Left ventricle myocardium superior (tissue), 1 donor: ENCODE results near the gene FANCI. TPM values are rescaled to one million over a fixed set of nuclear protein-coding genes. Genes with fewer than 3 reads are reported as not detected.
A peak's percentile ranks its signal among the peaks of the same experiment; 100 is the strongest.

ENCODE experiments used
- ATAC-seq: fragments of 200-7000 bp; cut with Tn5 transposase; one replicate; pipeline ENCODE4 v1.9.1; 2020; ENCODE audit warnings: mild to moderate bottlenecking, moderate library complexity
- DNase-seq: peaks from one replicate; pipeline ENCODE4 v3.0.0-alpha.2; 2020
- intact Hi-C: fragments of 100-400 bp; cut with micrococcal nuclease; formaldehyde crosslinking; loops from one replicate; pipeline ENCODE4 v1.11.0; 2022
- total RNA-seq: library from RNA; stranded (reverse); fragmentation: NEBNext Ultra II Directional; extraction: Animal tissue kit (Norgen Biotek cat#: 25700); gene quantifications from one replicate; pipeline ENCODE4 v1.2.1, GENCODE V29; 2021
- donor health status: DM: no; HTN: yes; CAD: no; lungs with severe emphysema.

FANCI gene
- total RNA-seq, 1 donor from 2014 or later: 1.9 TPM

DNA sequence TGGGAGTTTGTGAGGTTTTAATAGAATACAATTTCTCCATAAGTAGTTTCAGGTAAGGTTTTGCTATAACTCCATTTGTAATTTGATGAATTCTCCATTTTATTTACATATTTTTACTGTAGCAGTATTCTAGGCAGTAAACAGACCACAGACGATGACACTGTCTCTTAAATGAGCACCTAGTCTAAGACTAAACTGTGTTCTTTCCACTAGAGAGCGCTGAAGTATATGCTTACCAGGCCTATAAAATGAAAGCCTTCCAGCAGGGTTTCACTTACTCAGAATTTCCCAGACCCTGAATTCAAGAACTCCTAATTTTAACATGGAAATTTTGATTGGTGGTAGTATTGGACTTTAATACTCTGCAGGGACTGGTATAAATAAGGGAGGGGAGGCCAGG is 49.2 kb downstream of the FANCI start:
- ATAC-seq: no peak
- intact Hi-C loops: no loop called here
- no peak for DNase-seq

DNA sequence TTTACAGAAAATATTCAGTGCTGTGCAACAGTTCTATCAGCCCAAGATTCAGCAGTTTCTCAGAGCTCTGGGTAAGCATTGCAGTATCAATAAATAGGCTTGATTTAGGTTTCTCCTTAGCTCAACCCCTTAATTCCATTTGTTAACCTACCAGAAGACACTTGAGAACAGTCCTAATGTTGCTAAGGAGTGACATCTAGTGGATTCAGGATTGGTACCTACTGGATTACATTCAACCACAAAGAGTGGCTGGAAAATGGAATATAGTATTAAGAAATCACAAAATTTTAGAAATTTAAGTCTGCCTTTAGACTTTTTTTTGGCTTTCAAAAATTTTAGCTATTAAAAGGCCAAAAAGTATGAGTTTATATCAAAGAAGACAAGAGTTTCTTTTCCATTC is 56.1 kb downstream of the FANCI start:
- no peak for DNase-seq
- intact Hi-C loops: loop anchor here (10.0 kb wide), 1 partner anchor 95 kb away; no protein-coding TSS in a partner anchor

DNA sequence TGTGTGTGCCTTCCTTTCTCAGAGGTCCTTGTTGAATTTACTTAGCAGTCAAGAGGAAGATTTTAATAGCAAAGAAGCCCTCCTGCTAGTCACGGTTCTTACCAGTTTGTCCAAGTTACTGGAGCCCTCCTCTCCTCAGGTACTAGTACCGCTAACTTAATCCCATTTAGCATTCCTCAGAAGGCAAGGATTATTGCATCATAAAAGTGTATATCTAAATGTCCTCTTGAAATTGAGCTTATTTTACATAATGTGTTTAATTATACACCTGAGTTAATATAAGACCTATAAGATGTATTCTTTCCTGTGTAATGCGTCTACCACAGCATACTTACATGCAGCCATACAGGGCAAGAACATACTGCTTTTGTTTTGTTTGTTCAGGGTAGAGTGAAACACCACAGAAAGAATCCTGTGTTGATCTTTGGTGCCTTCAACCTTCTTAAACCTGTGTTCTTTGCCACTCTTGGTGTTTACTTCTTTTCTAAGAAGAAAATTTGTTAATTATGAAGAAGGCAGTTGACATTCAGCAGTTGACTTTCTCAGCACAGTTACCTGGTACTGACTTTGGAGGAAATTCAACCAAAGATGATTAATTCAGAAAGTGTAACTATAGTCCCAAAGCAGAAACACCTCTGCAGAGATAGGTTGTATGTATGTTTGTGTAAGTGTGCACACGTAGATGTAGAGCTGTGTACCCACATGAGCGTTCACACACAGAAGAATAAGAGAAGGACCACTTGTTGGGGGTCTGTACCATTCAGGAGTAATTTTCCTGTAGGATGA is 57.7 kb downstream of the FANCI start:
- intact Hi-C loops: loop anchor here (10.0 kb wide), 1 partner anchor 97 kb away; no protein-coding TSS in a partner anchor
- DNase-seq: no peak
- no peak for ATAC-seq

More for the DNA sequence above, 56.1 kb downstream of the FANCI start:
- no peak for ATAC-seq

DNA sequence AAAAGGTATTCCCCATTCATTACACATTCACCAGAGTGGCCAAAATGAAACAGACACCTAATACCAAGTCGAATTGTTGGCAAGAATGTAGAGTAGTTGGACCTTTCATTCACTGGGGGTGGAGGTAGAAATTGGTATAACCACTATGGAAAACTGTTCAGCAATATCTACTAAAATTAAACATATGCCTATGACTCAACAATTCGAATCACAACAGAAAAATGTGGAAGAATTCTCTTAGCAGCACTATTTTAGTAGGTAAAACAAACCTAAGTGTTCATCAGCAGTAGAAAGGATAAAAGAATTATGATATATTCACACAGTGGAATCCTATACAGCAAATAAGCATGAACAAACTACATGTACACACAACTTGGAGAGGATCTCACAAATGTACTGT is 60.2 kb downstream of the FANCI start:
- DNase-seq (no peak), ATAC-seq (no peak)
- intact Hi-C loops: loop anchor here (10.0 kb wide), 1 partner anchor 99 kb away; no protein-coding TSS in a partner anchor

- no peak for DNase-seq
- intact Hi-C loops: loop anchor here (10.0 kb wide), 1 partner anchor 101 kb away; no protein-coding TSS in a partner anchor
- ATAC-seq: no peak
Measured at GRCh38 chr15:89305395-89305794, 61.6 kb downstream of the FANCI start.

DNA sequence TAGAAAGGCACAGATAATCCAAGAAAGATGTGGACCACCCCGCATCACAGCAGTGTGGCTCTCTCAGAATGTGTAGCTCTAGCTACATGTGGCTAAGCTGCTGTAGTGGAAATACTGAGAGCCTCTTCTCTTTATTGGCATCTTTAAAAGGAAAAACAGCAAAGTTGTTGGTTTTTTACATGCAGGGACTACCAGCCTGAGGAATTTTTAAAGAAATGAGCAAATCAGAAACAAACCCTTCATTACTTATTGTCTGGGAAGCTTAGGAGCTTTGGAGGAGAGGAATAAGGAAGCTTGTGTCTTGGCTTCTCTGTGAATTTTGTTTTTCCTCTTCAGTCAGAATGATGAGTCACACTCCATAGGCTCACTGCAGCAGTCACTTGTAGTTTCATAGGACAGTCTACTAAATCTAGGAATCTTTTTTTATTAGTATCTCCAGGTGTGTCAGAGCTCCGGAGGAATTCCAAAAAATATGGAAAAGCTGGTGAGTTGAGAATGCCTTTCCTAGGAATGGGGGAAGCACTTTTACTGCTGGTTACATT is 63.3 kb downstream of the FANCI start:
- DNase-seq (no peak), ATAC-seq (no peak)
- intact Hi-C loops: loop anchor here (10.0 kb wide), 1 partner anchor 102 kb away; no protein-coding TSS in a partner anchor

DNA sequence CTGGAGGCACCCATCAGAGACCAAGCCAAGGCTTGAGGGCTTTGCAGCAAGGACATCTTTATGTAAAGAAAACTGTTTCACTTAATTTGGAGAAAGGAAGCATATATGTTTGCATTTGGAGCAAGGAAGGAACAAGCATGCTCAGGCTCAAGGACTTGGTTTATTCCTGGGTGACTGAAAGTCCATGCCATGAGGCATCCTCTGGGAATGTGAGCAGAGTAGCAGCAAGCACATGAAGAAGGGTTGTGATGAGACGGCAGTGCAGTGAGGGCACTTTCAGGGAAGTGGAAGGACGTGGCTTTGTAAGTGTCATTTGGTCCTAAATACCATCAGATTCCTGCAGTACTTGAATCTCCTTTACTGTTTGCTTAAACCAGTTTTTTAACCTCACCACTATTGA is 64.0 kb downstream of the FANCI start:
- DNase-seq (no peak), ATAC-seq (no peak)
- intact Hi-C loops: loop anchor here (10.0 kb wide), 1 partner anchor 103 kb away; no protein-coding TSS in a partner anchor

DNA sequence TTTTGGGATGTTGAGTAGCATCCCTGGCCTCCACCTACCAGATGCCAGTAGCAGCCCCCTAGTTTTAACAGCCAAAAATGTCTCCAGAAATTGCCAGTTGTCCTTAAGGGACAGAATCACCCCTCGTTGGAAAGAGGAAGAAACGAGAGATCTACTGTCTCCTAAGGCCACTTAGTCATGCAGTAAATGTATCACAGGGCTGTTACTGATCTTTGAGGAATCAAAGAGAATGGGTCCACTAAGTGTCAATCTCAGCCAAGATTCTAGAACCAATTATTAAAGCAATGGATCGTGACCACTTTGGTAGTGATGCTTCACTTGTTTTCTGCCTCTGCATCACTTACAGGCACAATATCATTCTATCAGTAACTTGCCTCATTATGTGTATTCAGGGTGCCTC is 64.5 kb downstream of the FANCI start:
- intact Hi-C loops: loop anchor here (10.0 kb wide), 1 partner anchor 103 kb away; no protein-coding TSS in a partner anchor
- ATAC-seq: no peak
- no peak for DNase-seq

DNA sequence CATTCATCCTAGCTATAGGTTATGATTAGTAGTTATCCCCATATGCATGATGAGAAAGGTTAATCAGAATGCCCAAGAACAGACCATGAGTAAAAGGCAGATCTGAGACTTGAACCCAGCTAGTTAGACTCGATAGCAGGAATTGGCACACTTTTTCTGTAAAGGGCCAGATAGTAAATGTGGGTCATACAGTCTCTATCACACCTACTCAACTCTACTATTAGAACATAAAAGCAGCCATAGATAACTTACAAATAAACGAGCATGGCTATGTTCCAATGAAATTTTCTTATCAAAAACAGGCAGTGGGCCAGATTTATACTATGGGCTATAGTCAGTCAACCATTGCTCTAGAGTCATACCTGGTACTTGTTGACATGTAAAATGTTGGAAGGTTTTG is 66.2 kb downstream of the FANCI start:
- DNase-seq (no peak), ATAC-seq (no peak)
- intact Hi-C loops: loop anchor here (10.0 kb wide), 1 partner anchor 105 kb away; no protein-coding TSS in a partner anchor

- DNase-seq: no peak
- intact Hi-C loops: no loop called here
- ATAC-seq: no peak
Measured at GRCh38 chr15:89315375-89315929, 71.7 kb downstream of the FANCI start.

GRCh38 chr15:89316504-89316903 is 72.7 kb downstream of the FANCI start:
- ATAC-seq (no peak), DNase-seq (no peak)
- intact Hi-C loops: no loop called here

GRCh38 chr15:89317186-89317720 is 73.5 kb downstream of the FANCI start:
- intact Hi-C loops: no loop called here
- DNase-seq (no peak), ATAC-seq (no peak)

- DNase-seq (no peak), ATAC-seq (no peak)
- intact Hi-C loops: no loop called here
Measured at GRCh38 chr15:89319678-89320077, 75.9 kb downstream of the FANCI start.

DNA sequence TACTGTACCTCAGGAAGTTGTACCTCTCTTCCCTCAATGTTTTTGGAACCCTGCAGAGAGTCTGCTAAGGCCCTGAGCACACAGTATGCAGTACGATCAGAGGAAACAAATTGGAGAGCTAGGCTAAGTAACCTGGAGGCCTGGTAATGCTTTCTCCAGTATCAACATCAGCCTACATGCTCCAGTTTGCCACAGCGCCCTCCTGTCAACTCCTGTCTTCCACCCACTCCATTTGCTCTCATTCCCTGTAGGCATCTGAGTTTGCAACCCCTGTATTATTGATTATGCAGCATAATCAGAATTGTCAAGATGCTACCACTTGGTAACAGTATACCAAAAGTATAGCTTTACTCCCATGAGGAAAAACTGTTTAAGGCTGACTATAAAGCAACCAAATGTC is 76.4 kb downstream of the FANCI start:
- ATAC-seq (no peak), DNase-seq (no peak)
- intact Hi-C loops: no loop called here

DNA sequence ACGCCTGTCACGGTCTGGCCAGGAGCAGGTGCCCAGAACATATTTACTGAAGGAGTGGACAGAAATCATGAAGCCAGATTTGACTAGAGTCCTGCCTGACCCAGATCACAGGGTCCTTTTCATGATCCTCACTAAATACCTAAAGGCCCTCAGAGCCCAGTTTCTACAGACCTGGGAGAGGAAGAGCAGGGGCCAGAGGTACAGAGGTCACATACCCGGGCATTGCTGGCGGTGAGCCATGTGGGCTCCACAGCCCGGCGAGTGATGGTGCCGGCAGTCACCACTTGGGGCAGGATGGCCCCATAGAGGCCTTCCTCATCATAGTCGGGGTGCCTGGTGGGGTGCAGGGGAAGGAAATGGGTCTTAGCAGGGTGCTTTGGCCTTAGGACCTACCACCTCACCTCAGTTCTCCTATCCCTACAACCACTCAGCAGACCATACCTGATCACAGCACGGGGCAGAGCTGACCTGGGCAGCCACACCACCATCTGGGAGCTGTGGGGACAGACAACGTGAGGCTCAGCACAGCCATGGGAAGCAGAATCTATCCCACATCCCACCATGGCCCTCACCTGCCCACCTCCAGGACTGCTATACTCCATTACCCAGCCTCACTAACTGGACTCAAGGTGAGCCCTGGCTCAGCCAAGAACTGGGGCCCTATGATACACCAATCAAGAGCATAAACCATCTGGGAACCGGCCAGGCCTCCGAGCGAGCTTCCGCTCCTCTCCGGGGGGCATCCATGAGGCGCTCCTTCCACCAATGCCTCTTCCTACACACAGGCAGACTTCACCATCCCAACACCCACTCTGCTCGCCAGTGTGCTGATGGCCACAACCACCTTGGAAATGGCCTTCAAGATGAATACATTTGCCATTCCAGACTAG is 78.0 kb downstream of the FANCI start:
- intact Hi-C loops: no loop called here
- DNase-seq (peak; percentile 47), ATAC-seq (peak; percentile 14)

DNA sequence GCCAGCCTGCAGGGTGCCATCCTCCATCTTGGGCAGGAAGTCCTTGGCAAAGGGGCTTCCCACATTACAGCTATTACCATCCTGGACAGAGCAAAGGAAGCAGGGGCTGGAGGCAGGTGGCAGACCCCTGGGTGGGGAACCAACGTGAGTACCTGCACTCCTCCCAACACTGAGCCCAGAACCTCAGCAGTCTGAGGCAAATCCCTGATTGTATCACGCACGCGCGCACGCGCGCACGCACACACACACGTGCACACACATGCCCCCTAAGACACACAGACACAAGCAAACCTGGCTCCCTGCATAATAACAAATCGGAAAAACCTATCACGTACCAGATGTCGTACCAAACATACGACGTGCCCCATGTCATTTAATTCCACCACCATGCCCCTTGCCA is 79.0 kb downstream of the FANCI start:
- no peak for ATAC-seq
- intact Hi-C loops: no loop called here
- no peak for DNase-seq

DNA sequence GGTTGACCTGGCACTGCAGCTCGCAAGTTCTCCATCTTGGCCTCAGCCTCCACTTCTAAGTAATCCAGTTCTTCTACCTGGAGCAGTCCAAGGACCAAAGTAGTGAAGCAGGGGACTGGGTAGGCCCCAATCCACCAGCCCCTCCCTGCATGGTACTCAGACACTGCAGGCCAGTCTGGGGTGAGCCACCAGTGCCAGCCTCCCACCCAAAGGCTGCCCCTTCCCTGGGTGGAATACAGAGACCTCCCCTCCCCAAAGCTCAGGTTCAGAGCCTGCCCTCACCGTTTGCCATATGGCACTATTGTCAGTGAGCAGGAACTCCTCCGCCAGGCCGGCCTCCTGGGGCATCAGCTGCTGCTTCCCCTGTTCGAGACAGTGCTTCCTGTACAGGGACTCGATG is 80.0 kb downstream of the FANCI start:
- intact Hi-C loops: no loop called here
- no peak for ATAC-seq

DNA sequence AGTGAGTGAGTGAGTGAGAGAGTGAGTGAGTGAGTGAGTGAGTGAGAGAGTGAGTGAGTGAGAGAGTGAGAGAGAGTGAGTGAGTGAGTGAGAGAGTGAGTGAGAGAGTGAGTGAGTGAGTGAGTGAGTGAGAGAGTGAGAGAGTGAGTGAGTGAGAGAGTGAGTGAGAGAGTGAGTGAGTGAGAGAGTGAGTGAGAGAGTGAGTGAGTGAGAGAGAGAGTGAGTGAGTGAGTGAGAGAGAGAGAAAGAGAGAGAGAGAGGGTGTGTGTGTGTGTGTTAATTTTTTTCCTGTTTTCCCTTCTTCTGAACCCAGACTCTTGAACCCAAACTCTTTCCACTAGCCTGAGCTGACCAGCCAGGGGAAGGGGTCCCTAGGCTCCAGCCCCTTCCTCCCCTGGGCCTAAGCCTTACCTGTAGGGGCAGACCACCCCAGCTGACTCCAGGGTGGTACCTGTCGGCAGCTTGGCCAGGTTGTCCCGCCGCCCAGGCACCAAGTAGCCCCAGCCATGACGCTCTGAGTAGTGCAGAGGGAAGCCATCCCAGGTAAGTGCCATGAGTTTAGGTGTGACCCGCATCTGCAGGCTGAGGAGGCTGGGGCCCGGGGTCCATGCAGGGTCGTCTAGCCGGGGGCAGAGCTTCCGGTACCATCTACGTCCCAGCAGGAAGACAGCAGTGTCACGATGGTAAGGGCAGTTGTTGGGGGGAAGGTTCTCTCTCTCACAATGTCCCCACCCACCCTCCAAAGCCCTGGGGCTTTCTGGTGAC is 81.4 kb downstream of the FANCI start:
- no peak for ATAC-seq
- intact Hi-C loops: no loop called here
- no peak for DNase-seq

More for the DNA sequence above, 80.0 kb downstream of the FANCI start:
- DNase-seq: no peak
